ENCODE measurements around the gene TENM4. TPM values are rescaled to one million over a fixed set of nuclear protein-coding genes. Genes with fewer than 3 reads are reported as not detected.

TENM4 gene
- polyA plus RNA-seq, 1 of the 3 experiments (the other 2 are of a cell fraction) = 16.7 TPM

DNA sequence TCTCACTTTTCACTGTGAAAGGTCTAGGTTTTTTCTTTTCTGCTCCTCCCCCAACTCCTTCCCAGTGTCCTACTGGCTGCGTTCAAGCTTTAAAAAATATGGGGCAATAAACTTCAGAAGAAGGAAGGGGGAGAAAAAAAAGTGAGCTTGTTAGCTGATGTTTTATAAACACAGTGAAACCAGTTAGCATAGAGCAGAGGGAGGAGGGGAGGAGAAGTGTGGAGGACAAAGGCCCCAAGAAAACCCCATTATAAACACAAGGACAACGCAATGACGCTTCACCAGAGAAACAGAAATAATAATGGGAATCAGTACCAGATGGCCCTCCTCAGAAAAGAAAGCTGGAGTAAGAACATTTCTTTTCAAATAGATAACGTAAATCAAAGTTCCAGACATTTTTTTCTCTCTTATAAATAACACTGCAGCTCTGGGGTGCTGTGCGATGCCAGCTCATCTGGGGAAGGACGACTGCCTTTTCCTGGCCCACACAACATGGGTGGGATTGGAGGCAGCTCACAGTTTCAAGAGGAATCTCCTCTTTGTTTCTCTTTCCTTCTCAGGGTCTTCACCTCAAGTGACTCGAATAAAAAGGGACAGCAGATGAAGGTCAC, 630.8 kb downstream of the TENM4 start:
- no peak overlapping the region for H3K9ac ChIP-seq
- peak overlapping the region; percentile 66 to 80 for H3K27ac ChIP-seq (ENCODE audit: low read depth in 2 of 2, low read length in 1 of 2)
- H3K79me2 ChIP-seq (ENCODE audit: insufficient read depth) = no peaks in the 10 kb centered on the region
- H2AFZ ChIP-seq (ENCODE audit: low read depth) = no peak overlapping the region; the same call in 1 of the 2 replicates
- H4K20me1 ChIP-seq (ENCODE audit: insufficient read depth) = no peaks in the 10 kb centered on the region
- H3K4me3 ChIP-seq (ENCODE audit: low read depth in 2 of 2, low read length in 1 of 2) = no peak overlapping the region
- no peaks in the 10 kb centered on the region for H3F3A ChIP-seq (replicated peaks; ENCODE audit: insufficient read depth)
- ChIA-PET CTCF (interaction anchor here (1.1 to 4.9 kb wide), 7 partner anchors 8 to 164 kb away, joined by 3 to 42 read pairs (median 4); no protein-coding TSS in a partner anchor), POLR2A (interaction anchor here (0.6 kb wide), 1 partner anchor 29 kb away, joined by 4 read pairs; no protein-coding TSS in a partner anchor)
- H3K36me3 ChIP-seq (replicated peaks in 1 of 2; ENCODE audit: control insufficient read depth in 1 of 2, insufficient read depth in 2 of 2, low read length in 1 of 2) = peaks cover 3 to 7% of the 10 kb centered on the region in 2 experiments
- H3K4me1 ChIP-seq (ENCODE audit: control insufficient read depth in 1 of 2, insufficient read depth in 2 of 2, low read depth in 1 of 2, low read length in 1 of 2) = peaks cover 18 to 40% of the 10 kb centered on the region in 2 experiments; a peak in 2 of 4 replicates
- peak; percentile 45 for DNase-seq
- H3K4me2 ChIP-seq = 0 out of 2 replicates have a peak overlapping the region, but pooled peaks have one; percentile 1
- TF ChIP-seq, protein P1, sequence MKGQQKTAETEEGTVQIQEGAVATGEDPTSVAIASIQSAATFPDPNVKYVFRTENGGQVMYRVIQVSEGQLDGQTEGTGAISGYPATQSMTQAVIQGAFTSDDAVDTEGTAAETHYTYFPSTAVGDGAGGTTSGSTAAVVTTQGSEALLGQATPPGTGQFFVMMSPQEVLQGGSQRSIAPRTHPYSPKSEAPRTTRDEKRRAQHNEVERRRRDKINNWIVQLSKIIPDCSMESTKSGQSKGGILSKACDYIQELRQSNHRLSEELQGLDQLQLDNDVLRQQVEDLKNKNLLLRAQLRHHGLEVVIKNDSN (IDR thresholded peaks at IDR 0.05; ENCODE audit: borderline replicate concordance, low read depth) = no peak
- no peak for TF ChIP-seq SIN3A (IDR thresholded peaks at IDR 0.05; ENCODE audit: borderline replicate concordance, low read depth, low read length)
- TF ChIP-seq ZBTB33 (IDR thresholded peaks at IDR 0.05; ENCODE audit: borderline replicate concordance, low read depth) = no peak
- peak in 1 of 2 experiments; percentile 52; a peak in 1 of 4 replicates for TF ChIP-seq EP300 (IDR thresholded peaks at IDR 0.05; ENCODE audit: borderline replicate concordance in 1 of 2, low read depth in 1 of 2, low read length in 1 of 2)
- TF ChIP-seq MAX (IDR thresholded peaks at IDR 0.05; ENCODE audit: low read depth) = no peak
- no peak for TF ChIP-seq RFX5 (IDR thresholded peaks at IDR 0.05; ENCODE audit: low read length)
- TF ChIP-seq FOXJ3 (CRISPR knock-in tag; IDR thresholded peaks at IDR 0.05) = no peak
- peak; percentile 12 for TF ChIP-seq CHD2 (IDR thresholded peaks at IDR 0.05; ENCODE audit: low read length, partially characterized antibody)
- no peak for TF ChIP-seq REST (IDR thresholded peaks at IDR 0.05; ENCODE audit: low read depth, low read length)
- no peak for TF ChIP-seq POLR2AphosphoS5 (IDR thresholded peaks at IDR 0.05; ENCODE audit: low read depth, low read length)
- TF ChIP-seq JUND (IDR thresholded peaks at IDR 0.05) = no peak
- peak; percentile 37 for TF ChIP-seq TCF12 (IDR thresholded peaks at IDR 0.05)
- no peak for TF ChIP-seq NRF1 (IDR thresholded peaks at IDR 0.05; ENCODE audit: low read depth, low read length)
- no peak for TF ChIP-seq RCOR1 (IDR thresholded peaks at IDR 0.05; ENCODE audit: low read length)
- no peak for TF ChIP-seq GABPA (IDR thresholded peaks at IDR 0.05; ENCODE audit: low read depth)
- no peaks in the 10 kb centered on the region for H3K9me2 ChIP-seq
- WGBS (ENCODE audit: low lambda C conversion rate) = 49% methylated on average over 7 of the region's 7 CpGs
- no peaks in the 10 kb centered on the region for H3K27me3 ChIP-seq (ENCODE audit: insufficient read depth)
- no peaks in the 10 kb centered on the region for H3K9me3 ChIP-seq

Data from SK-N-SH (cell line).